ENCODE data around the gene GPR25.

The GPR25 gene, protein sequence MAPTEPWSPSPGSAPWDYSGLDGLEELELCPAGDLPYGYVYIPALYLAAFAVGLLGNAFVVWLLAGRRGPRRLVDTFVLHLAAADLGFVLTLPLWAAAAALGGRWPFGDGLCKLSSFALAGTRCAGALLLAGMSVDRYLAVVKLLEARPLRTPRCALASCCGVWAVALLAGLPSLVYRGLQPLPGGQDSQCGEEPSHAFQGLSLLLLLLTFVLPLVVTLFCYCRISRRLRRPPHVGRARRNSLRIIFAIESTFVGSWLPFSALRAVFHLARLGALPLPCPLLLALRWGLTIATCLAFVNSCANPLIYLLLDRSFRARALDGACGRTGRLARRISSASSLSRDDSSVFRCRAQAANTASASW

DNA sequence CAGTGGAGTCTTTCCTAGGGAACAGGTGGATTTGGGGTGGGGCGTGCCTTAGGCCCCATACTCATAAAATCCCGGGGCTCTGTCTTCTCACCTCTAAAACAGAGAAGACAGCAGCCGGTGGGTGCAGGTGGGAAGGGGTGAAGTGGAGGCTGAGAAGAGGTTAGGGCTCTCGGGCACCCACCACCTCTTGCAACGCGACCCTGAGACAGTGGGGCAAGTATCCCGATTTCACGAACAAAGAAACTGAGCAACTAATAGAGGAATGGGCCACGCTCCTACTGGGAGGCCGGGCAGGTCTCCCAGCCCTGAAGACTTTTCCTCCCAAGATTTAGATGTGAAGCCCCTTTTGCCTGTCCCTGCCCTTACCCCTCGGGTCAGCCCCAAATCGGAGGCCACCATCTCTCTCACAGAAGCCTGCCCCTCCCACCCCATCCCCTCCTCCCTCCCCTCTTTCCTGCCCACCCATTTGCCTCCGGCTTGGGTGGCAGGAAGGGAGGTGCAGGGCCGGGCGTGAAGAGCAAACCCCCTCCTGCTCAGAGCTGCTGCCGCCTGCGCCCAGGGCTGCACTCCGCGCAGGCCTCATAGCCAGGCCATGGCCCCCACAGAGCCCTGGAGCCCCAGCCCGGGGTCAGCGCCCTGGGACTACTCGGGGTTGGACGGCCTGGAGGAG is at the start of gene GPR25:
Gene GPR25, plus strand, starts transcription at position 536 of the 670 bp plus-strand sequence. Its CDS starts 57 bp downstream, at position 593.
- no peak for DNase-seq (ENCODE audit: low spot score)

DNA sequence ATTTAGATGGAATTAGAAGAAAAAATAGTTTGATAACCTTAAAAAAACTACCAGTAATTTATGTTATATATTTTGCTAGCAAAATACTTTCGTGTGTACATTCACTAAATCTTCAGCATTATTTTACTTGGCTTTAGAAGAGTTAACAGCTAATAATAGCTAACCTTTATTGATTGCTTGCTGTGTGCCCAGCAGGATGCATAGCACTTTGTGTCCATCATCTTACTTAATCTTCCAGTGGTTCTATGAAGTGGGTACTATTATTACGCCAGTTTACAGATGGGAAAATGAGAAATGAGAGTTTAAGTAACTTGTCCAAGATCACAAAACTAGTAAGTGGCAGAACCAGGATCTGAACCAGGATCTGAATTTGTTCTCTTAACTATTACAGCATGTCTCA is 41.7 kb upstream of the GPR25 start:
- no peak for DNase-seq (ENCODE audit: low spot score)

DNA sequence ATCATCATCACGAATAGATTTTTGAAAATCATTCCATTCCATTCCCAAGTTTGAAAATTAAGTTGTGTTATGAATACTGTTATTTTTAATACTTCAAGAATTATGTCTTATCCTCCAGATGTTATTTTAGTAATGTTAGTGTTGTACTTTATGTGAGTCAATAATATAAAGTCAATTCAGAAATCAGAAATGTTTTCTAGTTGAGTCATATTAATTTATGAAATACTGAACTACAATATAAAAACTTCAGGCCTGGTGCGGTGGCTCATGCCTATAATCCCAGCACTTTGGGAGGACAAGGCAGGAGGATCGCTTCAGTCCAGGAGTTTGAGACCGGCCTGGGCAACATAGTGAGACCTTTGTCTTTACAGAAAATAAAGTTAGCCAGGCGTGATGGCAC is 38.4 kb upstream of the GPR25 start:
- DNase-seq (ENCODE audit: low spot score) = no peak

DNA sequence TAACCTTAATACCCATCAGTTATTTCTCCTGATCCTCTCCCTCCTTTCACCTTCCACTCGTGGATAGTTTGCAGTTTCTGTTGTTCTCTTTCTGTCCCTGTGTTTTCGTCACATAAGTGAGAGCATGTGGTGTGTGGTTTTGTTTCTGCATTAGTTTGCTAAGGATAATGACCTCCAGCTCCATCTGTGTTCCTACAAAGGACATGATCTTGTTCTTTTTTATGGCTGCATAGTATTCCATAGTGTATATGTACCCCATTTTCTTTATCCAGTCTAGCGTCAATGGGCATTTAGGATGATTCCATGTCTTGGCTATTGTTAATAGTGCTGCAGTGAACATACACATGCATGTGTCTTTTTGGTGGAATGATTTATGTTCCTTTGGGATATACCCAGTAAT is 36.6 kb upstream of the GPR25 start:
- DNase-seq (ENCODE audit: low spot score) = no peak

DNA sequence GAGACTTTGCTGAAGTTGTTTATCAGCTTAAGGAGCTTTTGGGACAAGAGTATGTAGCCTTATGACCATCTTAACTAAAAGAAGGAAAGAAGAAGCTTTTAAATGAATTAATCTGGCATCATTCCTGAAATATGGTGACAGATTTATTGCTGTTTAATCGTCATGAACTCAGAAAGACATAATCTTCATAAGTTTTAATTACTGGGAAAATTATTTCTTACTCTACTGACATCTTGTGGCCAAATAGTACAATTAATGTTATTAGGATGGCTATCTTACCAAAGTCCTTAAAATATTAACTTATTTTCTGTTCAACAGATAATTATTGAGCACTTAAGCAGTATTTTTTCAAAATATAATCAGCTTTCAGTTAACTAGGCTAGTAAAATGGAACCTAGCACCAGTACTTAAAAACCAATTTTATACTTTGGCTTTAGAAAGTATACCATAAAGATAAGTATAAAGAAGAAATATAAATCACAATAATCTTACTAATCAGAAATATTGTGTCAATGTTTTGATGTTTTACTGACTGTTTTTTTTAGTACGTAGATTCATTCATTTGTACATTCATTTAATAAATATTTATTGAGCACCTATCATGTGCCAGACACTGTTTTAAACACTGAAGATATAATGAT is 34.7 kb upstream of the GPR25 start:
- DNase-seq (ENCODE audit: low spot score) = no peak

DNA sequence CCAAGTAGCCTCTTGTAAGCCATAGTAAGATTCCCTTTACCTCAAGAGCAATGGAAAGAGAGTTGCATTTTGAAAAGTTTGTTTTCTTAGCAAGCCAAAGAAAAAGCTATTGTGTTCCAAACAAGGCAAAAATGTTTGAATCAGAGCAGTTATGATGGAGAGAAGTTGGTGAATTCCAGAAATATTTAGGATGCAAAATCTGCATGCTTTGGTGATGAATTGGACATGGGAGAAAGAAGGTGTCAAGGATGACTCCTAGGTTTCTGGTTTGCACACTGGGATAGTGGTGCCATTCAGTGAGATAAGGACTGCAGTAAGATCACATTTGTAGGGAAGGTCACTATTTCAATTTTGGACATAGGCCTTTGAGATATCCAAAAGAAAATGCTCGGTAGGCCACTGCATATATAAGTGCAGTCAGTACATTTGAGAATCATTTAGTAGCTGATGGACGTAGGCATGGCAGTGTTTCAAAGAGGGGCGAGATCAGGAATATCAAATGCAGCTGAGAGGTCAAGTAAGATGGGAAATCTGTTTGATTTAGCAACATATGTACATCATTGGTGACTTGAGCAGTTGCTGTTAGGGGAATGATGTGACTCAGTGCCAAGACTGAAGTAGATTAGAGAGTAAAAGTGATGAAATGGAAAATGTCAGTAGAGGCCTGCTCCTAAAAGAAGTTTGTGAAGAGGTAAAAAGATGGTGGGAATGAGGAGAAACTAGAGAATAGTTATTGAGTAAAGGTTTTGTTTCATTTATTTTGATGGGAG is 33.9 kb upstream of the GPR25 start:
- peak; percentile 8 for DNase-seq (ENCODE audit: low spot score)

GRCh38 chr1:200845360-200845759 is 27.4 kb upstream of the GPR25 start:
- DNase-seq (ENCODE audit: low spot score) = no peak

DNA sequence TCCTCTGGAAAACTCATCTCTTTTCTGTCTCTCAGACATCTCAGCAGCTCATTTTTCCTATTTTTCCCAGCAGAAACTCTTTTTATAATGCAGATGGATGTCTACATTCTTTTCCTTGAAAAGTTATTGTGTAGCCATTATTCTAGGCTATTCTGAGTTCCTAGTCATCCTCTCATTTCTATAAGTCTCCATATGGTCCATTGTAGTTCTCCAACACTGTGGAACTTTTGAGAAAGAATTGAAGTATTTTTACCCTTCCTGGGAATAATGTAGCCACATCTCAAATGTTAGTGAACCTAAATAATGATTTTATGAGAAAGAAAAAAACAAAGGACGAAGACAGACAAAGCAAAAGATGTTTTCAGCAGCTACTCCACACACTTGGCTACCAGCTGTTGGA is 26.4 kb upstream of the GPR25 start:
- DNase-seq (ENCODE audit: low spot score) = no peak

- no peak for DNase-seq (ENCODE audit: low spot score)
Measured at GRCh38 chr1:200849430-200849829, 23.4 kb upstream of the GPR25 start.

GRCh38 chr1:200850554-200850953 is 22.2 kb upstream of the GPR25 start:
- no peak for DNase-seq (ENCODE audit: low spot score)

DNA sequence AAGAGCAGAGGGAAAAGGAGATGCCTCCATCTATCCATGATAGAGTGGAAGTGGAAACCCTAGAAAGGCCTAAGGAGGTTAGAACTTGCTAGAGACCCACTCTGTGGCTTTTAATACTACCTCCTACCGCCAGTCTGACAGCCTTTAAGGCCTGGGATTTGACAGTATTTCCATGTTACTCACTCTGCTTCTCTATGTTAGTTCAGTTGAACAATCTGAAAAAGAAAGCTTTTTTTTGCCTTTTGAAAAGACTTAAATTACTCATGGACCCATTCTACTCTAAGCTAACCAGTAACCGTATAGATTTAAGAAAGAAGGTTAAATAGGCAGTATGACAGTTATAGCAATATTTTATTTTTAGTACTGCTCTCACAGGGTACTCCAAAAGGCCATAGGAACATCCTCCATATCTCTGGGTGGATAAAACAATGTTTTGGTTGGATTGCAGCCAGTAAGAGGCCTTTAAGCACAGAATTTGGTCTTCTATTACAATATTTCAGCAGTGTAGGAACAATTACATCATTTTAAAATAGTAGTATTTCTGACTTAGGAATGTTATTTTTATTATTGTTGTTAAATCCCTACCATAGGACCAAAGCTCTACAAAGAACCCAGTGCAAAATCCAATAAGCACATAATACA is 15.9 kb upstream of the GPR25 start:
- no peak for DNase-seq (ENCODE audit: low spot score)

DNA sequence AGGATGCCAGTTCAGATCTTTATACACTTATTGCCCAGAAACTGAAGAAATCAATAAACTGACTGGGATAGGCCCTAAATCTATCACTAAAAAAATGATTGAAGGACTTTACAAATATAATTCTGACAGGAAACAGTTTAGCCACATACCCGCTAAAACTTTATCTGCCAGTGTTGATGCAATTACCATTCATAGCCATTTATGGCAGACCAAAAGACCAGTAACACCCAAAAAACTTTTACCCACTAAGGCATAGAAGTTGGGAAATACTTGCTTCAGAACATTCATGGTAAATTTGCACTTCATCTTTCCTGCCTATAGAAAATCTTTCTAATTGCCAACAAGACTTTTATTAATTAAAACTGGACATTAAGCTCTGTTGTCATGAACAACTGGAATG is 15.0 kb upstream of the GPR25 start:
- DNase-seq (ENCODE audit: low spot score) = no peak

DNA sequence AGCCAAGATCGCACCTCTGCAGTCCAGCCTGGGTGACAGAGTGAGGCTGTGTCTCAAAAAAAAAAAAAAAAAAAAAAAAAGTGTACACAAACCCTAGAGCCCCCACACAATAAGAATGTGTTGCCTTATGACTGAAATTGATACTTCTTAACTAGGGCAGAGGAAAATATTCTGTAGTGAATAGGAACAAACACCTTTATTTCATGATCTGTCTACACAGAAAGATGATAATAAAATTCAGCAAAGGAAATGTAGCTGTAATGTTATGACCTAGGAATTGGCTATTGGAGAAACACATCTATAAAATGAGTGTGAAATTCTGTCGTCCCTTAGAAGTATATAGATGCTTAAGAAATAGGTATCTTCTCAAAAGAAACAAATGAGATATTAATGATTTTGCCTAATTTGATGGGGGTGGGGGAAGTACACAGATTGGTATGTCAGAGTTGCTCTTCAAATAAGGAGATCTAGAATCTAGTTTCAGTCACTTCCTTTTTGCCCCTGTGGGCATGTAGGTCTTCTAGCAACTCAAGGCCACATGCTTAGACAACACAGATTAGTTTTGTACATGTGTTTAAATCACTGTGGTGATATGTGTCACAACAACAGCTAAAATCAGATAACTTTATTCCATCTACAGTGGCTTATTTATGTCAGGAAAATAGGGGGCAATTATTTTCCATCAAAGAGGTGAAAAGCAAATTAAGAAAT is 10.7 kb upstream of the GPR25 start:
- no peak for DNase-seq (ENCODE audit: low spot score)

DNA sequence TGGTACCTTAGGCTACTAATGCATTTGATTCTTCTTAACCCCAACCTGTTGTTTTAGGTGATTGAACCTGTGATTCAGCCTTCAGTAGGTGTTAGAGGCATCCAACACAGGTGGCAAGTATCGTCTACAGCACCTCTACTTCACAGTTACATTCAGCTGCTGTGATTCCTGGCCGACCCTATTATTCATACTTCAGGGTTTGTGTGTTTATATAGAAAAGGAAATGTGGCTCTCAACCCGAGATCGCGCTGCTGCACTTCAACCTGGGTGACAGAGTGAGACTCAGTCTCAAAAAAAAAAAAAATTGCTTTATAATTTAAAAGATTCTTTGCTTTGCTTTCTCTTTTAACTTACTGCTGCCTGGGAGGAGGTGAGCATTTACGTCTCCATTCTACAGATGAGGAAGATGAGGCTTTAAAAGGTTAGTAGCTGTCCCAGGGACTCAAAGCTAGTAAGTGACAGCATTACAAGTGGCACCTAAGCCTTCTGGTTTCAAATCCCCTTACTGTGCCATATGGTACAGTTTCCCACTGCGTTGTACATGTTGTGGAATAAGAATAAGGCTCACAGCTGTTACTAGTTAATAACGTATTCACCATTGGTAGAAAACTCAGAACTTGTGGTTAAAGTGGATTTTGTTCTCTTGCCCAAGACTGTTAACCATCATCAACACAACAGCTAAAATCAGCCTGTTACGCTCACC is 9.9 kb upstream of the GPR25 start:
- no peak for DNase-seq (ENCODE audit: low spot score)

DNA sequence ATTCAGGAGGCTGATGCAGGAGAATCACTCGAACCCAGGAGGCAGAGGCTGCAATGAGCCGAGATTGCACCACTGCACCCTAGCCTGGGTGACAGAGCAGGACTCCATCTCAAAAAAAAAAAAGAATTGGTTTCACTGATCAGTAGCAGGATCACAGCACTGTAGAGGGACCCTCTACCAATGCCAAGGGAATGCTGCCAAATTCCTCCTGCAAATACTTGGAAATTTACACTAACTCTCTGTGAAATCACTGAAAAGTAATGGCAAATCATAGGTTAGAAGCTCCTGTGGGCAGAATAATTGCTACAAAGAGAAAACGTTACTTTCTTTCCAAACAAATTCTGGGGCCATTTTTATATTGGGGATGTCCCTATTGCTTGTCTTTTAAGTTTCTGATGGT is 6.7 kb upstream of the GPR25 start:
- DNase-seq (ENCODE audit: low spot score) = no peak

GRCh38 chr1:200866521-200866920 is 6.3 kb upstream of the GPR25 start:
- no peak for DNase-seq (ENCODE audit: low spot score)

GRCh38 chr1:200867018-200867811 is 5.6 kb upstream of the GPR25 start:
- DNase-seq (ENCODE audit: low spot score) = no peak

GRCh38 chr1:200869376-200869752 is 3.4 kb upstream of the GPR25 start:
- no peak for DNase-seq (ENCODE audit: low spot score)

- no peak for DNase-seq (ENCODE audit: low spot score)
Measured at GRCh38 chr1:200869753-200870391, 2.9 kb upstream of the GPR25 start.

Data from AG08396 (cell line).